ENCODE data around the gene MS4A4E. TPM values are rescaled to one million over a fixed set of nuclear protein-coding genes. Genes with fewer than 3 reads are reported as not detected.

Gene MS4A4E
- total RNA-seq, 6 experiments from 2014 or later, result 1.1 to 3.8 (median 3.1) TPM

DNA sequence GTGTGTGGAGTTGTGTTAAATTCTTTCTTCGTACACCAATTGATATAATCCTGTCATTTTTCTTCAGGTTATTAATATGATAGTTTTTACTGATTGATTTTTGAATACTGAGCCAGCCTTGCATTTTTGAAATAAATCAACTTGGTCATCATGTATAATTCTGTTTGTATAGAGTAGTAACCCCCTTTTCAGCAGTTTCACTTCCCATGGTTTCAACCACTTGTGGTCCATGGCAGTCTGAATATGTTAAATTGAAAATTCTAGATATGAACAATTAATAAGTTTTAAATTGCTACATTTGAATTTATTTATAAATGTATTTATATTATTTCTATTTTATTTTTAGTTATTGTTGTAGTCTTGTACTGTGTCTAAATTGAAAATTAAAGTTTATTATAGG, 92.7 kb downstream of the MS4A4E start:
- no peaks in the 10 kb centered on the region for H3K36me3 ChIP-seq
- TF ChIP-seq, protein P1, sequence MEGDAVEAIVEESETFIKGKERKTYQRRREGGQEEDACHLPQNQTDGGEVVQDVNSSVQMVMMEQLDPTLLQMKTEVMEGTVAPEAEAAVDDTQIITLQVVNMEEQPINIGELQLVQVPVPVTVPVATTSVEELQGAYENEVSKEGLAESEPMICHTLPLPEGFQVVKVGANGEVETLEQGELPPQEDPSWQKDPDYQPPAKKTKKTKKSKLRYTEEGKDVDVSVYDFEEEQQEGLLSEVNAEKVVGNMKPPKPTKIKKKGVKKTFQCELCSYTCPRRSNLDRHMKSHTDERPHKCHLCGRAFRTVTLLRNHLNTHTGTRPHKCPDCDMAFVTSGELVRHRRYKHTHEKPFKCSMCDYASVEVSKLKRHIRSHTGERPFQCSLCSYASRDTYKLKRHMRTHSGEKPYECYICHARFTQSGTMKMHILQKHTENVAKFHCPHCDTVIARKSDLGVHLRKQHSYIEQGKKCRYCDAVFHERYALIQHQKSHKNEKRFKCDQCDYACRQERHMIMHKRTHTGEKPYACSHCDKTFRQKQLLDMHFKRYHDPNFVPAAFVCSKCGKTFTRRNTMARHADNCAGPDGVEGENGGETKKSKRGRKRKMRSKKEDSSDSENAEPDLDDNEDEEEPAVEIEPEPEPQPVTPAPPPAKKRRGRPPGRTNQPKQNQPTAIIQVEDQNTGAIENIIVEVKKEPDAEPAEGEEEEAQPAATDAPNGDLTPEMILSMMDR (IDR thresholded peaks at IDR 0.05), result no peak
- no peak for TF ChIP-seq POLR2A (IDR thresholded peaks at IDR 0.05)
- H3K27me3 ChIP-seq, result no peaks in the 10 kb centered on the region
- no peaks in the 10 kb centered on the region for H3K9me3 ChIP-seq
- WGBS (ENCODE audit: insufficient coverage, low coverage, low lambda C conversion rate, missing lambda C conversion rate), result 32% methylated on average over 1 of the region's 1 CpG
- no peak overlapping the region for H3K4me3 ChIP-seq
- intact Hi-C loops (cut with DNase I), result no loop called here
- no peak overlapping the region for H3K27ac ChIP-seq
- H3K4me1 ChIP-seq, result no peaks in the 10 kb centered on the region
- DNase-seq, result no peak
- ATAC-seq, result no peak

Small RNAs within 50 kb of the gene (microRNA-seq; reads per million reads assigned to microRNA genes)
- 0 to 1.7 reads per million in 2 donors for gene MIR6503

Small RNAs within 50 kb of the gene (small RNA-seq; reads per million reads assigned to genes)
- gene MIR6503, result 0.52 to 0.58 reads per million in 2 experiments

Other genes with a start within 250 kb of the MS4A4E start
- gene OOSP4B, start 226.0 kb downstream of the MS4A4E start, total RNA-seq, result not detected
- not detected for gene OOSP2, start 202.7 kb downstream of the MS4A4E start, total RNA-seq
- 1 to 10 TPM in 1 of 6 experiments, under 1 TPM in 2, not detected in 3; 0.48 to 1.2 (median 0.80) TPM for gene MS4A3, start 186.5 kb downstream of the MS4A4E start, total RNA-seq
- gene MS4A2, start 154.5 kb downstream of the MS4A4E start, total RNA-seq, result under 1 TPM in 1 of 6 experiments, not detected in 5; 0.20 TPM
- gene MS4A6A, start 60.1 kb downstream of the MS4A4E start, total RNA-seq, result 10 to 100 TPM; 42.4 to 98.5 (median 61.5) TPM
- 10 to 100 TPM in 1 of 6 experiments, 1 to 10 TPM in 5; 5.2 to 13.0 (median 9.0) TPM for gene MS4A4A, start 37.5 kb upstream of the MS4A4E start, total RNA-seq
- not detected for gene MS4A6E, start 84.1 kb upstream of the MS4A4E start, total RNA-seq
- 10 to 100 TPM; 10.9 to 47.8 (median 21.7) TPM for gene MS4A7, start 135.4 kb upstream of the MS4A4E start, total RNA-seq
- under 1 TPM; 0.53 to 0.98 (median 0.88) TPM for gene MS4A14, start 153.3 kb upstream of the MS4A4E start, total RNA-seq
- gene MS4A5, start 186.4 kb upstream of the MS4A4E start, total RNA-seq, result not detected
- gene MS4A1, start 212.7 kb upstream of the MS4A4E start, total RNA-seq, result under 1 TPM in 5 of 6 experiments, not detected in 1; 0.12 to 0.78 (median 0.26) TPM
- gene MS4A12, start 249.6 kb upstream of the MS4A4E start, total RNA-seq, result not detected